Esophagus squamous epithelium (tissue), 4 donors: ENCODE data around the gene FAM204A.

ENCODE experiments used
- CTCF ChIP-seq, 6 experiments: fragments of 450-650 bp in 4 of 6; fragments of 200-600 bp in 2 of 6; sonication (generic) in 2 of 6; IDR thresholded peaks; one replicate each; pipeline ENCODE4 v1.5.1; 2016 to 2019; ENCODE audit warnings: antibody characterized with exemption in 6 of 6, mild to moderate bottlenecking in 4 of 6, moderate library complexity in 4 of 6
- POLR2A ChIP-seq, 4 donors: fragments of 450-650 bp; IDR thresholded peaks; one replicate each; pipeline ENCODE4 v1.6.1; 2017; ENCODE audit warnings: antibody characterized with exemption in 4 of 4, mild to moderate bottlenecking in 4 of 4, moderate library complexity in 3 of 4

GRCh38 chr10:118258285-118258684, 83.8 kb downstream of the FAM204A start:
- no peak for TF ChIP-seq CTCF (IDR thresholded peaks at IDR 0.05)
- no peak for TF ChIP-seq POLR2A (IDR thresholded peaks at IDR 0.05)
